SK-N-SH (cell line): Measurements from ENCODE around the gene TBCEL.

Experiments used
- CHD2 ChIP-seq: fragments of 150-350 bp; IDR thresholded peaks from 2 replicates; pipeline ENCODE4 v1.6.1; 2018; ENCODE audit warnings: low read length; ENCODE audit not compliant: partially characterized antibody
- EP300 ChIP-seq, 2 experiments: IDR thresholded peaks; 2 replicates each; pipeline versions ENCODE4 v1.4.0 to v1.6.1; 2012; ENCODE audit warnings: borderline replicate concordance in 1 of 2, low read depth in 1 of 2, low read length in 1 of 2
- EZH2phosphoT487 ChIP-seq: fragments of 200-600 bp; sonication (generic); IDR thresholded peaks from 2 replicates; pipeline ENCODE4 v1.6.1; 2017; ENCODE audit warnings: low read depth, mixed run types, mild to moderate bottlenecking, antibody characterized with exemption, moderate library complexity, borderline replicate concordance
- RAD21 ChIP-seq: IDR thresholded peaks from 2 replicates; pipeline ENCODE4 v1.6.1; 2012; ENCODE audit warnings: mild to moderate bottlenecking, low read length
- SIN3A ChIP-seq: IDR thresholded peaks from 2 replicates; pipeline ENCODE4 v1.6.1; 2012; ENCODE audit warnings: low read depth, mild to moderate bottlenecking, low read length, moderate library complexity, borderline replicate concordance
- TAF1 ChIP-seq: IDR thresholded peaks from 2 replicates; pipeline ENCODE4 v1.6.1; 2012; ENCODE audit warnings: low read depth, mild to moderate bottlenecking, low read length, moderate library complexity, borderline replicate concordance
- TF ChIP-seq, protein P1 (sequence below): fragments of 200-600 bp; sonication (generic); IDR thresholded peaks from 2 replicates; pipeline ENCODE4 v1.6.1; 2017; ENCODE audit warnings: antibody characterized with exemption, mild to moderate bottlenecking, moderate library complexity
- TF ChIP-seq, protein P2 (sequence below): IDR thresholded peaks from 2 replicates; pipeline ENCODE4 v1.6.1; 2012; ENCODE audit warnings: mild to moderate bottlenecking, low read depth, low read length, moderate library complexity

DNA sequence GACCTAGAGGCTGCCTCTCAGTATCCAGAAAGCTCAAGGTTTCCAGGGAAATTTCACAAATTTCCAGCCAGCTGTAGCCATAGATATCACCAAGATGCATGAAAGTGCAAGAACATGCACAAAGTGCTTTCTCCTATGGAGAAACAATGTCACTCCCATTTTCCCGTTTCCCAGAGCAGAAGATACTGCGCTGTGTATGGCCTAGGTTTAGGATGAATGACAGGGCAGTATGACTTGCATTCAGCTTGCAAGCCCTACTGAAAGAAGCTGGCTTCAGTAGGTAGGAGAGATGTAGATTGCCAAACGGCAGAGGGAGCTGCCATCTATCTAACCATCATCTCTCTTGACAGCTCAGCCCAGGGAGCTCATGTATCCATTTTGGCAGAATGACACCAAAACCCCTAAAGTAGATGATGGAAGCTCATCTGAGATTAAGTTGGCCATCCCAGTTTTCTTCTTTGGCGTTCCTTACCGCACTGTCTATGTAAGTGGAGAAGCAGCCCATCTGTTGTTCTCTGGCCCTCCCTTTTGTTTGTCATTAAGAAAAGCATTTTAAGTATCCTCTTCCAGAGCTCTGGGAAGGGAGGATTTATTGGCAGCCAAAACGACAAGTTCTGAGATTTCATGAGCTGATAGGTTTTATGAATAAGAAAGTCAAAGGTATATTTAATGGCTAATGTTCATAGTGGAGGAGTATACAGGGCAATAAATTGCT, 81.7 kb downstream of the TBCEL start:
- no peak for TF ChIP-seq CHD2
- no peak for TF ChIP-seq EP300 (IDR thresholded peaks at IDR 0.05; ENCODE audit: borderline replicate concordance in 1 of 2, low read depth in 1 of 2, low read length in 1 of 2)
- TF ChIP-seq, protein P1, sequence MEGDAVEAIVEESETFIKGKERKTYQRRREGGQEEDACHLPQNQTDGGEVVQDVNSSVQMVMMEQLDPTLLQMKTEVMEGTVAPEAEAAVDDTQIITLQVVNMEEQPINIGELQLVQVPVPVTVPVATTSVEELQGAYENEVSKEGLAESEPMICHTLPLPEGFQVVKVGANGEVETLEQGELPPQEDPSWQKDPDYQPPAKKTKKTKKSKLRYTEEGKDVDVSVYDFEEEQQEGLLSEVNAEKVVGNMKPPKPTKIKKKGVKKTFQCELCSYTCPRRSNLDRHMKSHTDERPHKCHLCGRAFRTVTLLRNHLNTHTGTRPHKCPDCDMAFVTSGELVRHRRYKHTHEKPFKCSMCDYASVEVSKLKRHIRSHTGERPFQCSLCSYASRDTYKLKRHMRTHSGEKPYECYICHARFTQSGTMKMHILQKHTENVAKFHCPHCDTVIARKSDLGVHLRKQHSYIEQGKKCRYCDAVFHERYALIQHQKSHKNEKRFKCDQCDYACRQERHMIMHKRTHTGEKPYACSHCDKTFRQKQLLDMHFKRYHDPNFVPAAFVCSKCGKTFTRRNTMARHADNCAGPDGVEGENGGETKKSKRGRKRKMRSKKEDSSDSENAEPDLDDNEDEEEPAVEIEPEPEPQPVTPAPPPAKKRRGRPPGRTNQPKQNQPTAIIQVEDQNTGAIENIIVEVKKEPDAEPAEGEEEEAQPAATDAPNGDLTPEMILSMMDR, result no peak
- TF ChIP-seq, protein P2, sequence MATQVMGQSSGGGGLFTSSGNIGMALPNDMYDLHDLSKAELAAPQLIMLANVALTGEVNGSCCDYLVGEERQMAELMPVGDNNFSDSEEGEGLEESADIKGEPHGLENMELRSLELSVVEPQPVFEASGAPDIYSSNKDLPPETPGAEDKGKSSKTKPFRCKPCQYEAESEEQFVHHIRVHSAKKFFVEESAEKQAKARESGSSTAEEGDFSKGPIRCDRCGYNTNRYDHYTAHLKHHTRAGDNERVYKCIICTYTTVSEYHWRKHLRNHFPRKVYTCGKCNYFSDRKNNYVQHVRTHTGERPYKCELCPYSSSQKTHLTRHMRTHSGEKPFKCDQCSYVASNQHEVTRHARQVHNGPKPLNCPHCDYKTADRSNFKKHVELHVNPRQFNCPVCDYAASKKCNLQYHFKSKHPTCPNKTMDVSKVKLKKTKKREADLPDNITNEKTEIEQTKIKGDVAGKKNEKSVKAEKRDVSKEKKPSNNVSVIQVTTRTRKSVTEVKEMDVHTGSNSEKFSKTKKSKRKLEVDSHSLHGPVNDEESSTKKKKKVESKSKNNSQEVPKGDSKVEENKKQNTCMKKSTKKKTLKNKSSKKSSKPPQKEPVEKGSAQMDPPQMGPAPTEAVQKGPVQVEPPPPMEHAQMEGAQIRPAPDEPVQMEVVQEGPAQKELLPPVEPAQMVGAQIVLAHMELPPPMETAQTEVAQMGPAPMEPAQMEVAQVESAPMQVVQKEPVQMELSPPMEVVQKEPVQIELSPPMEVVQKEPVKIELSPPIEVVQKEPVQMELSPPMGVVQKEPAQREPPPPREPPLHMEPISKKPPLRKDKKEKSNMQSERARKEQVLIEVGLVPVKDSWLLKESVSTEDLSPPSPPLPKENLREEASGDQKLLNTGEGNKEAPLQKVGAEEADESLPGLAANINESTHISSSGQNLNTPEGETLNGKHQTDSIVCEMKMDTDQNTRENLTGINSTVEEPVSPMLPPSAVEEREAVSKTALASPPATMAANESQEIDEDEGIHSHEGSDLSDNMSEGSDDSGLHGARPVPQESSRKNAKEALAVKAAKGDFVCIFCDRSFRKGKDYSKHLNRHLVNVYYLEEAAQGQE, result no peak
- no peak for TF ChIP-seq RAD21
- no peak for TF ChIP-seq EZH2phosphoT487
- no peak for TF ChIP-seq SIN3A
- TF ChIP-seq TAF1, result no peak
